GDM1 (cell line): ENCODE results near the gene AADACL2.
"Not testable (repeated sequence)": the region's sequence is repeated elsewhere in the genome, so short reads cannot be mapped to it uniquely, and the experiment has no call there.

Experiments
- DNase-seq: peaks from one replicate; lab custom pipeline; 2025; lab: John Stamatoyannopoulos, UW

AADACL2 gene

DNA sequence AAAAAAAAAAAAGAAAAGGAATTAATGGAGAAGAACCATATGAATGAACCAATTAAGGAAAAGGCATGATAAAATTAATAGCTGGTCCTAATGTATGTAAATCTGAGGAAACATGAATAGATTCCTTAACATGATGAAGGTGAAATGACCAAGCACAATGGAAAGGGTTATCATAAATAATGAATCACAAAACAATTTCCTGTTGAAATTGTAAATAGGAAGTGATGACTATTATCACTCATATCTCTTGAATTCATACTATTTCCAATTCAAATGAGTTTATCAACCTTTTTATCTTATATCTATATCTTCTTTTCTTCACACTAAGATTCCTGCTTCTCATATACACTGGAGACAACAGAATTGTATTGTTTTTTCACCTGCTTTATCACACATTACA lies 32.0 kb downstream of the AADACL2 start:
- no peak for DNase-seq

DNA sequence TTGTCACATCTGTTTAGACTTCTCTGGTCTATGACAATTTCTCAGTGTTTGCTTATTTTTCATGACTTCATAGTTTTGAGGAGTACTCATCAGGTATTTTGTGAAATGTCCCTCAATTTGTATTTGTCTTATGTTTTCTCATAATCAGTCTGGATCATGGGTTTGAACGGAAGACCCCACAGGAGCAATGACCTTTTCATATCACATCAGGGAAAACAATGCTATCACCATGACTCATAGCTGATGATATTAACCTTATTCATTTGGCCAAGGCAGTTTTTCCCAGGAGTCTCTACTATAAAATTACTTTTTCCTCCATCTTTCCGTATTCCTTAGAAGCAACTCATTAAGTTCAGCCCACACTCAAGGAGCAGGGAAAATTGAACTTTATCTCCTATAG lies 32.7 kb downstream of the AADACL2 start:
- DNase-seq, result no peak

DNA sequence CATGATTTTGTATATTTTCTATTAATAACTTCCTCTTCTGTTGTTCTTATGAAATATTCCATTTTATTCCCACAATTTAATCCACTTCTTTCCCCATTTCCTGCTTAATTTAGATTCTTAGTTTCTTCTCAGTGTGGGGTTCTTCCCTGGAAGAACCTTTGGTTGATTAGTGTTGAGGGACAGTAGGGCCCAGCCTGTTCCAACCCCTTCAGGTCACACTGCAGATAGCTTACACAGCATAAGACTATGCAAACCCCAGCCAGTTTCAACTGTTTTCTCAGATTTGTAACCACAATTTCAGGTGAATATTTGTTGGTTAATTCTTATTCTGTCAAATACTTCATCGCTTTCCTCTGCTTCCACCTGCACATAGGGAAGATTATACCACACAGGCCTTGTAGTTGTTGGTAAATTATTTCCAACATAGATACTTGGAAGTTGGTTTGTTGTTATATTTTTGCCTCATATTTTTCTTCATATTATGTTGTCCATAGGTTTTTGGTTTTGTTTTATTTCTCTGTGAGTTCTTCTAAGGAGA lies 34.7 kb downstream of the AADACL2 start:
- DNase-seq, result no peak

GRCh38 chr3:151769175-151769574 lies 35.4 kb downstream of the AADACL2 start:
- no peak for DNase-seq

- no peak for DNase-seq
These were observed 37.2 kb downstream of the AADACL2 start for GRCh38 chr3:151770956-151771355.

DNA sequence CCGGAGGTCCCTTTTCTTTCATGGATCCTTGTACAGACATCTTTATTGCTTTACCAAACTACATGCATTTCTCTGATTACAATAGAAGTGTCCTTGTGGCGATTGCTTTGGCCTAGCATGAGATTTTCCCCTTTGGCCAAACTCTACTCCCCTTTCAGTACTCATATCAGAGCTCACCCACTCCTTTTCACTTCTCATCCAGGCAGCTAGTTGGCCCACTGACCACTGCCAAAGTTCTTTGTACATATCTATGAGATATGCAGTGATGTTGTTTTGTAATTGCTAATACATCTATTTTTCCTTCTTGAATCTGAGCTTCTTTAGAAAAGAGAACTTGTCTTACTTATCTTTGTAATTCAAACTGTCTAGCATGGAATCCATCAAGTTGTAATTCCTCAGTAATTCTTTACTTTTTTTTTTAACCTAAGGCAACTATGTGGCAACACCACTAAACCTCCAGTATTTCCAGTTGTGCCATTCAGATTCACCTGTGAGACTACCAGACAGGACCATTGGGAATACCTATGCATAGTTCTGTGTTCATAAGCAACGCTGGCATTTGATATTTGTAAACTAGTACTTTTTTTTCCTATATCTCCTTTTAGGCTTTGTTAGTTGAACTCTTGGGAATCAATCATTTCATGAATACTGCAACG lies 39.2 kb downstream of the AADACL2 start:
- DNase-seq, result no peak

DNA sequence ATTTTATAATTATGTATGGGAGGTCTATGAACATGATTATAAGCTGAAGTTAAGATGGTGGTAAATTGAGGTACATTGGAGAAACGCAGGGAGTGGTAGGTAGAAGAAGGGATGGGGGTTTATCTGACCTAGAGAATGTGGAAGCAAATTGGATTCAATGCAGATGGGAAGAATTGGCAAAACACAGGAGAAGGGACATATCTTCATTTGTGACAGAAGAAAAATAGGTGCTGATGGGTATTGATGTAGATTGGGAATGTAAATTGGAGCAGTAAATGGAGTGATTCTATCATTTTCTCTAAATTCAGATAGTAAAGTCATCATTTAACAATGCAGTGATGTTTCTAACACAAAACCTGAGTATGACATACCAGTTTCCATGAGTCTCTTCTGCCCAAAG lies 40.5 kb downstream of the AADACL2 start:
- DNase-seq, result no peak

- no peak for DNase-seq
These were observed 41.2 kb downstream of the AADACL2 start for GRCh38 chr3:151774910-151775309.

DNA sequence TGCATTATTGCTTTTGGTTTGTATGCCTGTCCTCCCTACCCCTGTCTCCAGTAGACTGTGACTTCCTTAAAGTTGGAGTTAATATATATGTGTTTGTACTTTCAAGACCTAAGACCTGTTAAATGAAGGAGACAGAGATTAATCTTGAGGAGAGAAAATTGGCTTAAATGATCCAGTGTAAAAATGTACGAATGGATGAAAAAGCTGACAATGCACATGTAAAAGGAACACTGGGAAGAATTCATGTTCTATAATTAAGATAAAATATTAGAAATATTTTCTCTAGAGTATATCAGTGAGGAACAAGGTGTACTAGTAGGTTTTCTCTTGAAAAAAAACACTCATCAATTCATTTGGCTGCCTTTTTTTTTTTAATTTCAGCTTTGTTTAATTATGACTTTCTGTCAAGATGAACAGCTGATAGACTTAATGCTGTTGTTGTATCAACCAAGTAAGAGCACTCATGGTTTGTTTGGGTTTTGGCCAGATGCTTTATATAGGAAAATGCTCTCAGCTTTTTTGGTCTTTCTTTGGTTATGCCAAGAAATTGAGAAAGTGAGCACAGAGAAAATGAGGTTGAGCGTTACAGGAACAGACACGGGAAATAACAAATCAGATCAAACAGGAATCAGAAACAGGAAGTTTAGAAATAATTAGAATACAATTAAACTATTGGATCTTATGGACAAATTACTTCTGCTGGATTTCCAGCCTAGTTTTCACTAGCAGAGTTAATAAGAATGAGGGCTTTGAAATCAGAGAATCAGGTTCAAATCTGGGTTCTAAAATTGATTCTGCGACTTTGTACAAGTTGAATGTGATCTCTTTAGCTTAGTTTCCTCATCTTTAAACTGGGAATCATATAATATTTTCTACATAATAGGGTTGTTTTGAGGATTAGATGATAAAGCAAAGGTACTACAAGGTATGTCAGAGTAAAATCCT lies 41.9 kb downstream of the AADACL2 start:
- DNase-seq, result no peak

GRCh38 chr3:151776259-151776740 lies 42.6 kb downstream of the AADACL2 start:
- no peak for DNase-seq

DNA sequence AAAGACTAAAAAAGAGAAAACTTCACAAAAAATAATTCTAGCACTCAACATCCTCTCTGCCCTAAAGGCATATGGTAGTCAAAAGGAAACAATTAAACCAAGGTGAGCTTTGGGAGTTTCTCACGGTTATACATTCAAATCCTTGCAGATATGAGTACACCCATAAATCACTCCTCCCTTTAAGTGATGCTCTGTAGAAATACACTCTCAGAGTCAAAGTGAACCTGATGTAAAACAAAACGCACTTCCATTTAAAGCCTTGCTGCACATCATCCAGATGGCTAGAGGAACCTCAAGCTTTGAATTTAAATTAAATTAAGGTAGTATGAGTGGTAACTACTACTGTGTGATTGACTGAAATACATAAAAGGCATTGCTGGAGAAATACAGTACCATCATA lies 44.2 kb downstream of the AADACL2 start:
- DNase-seq, result no peak

GRCh38 chr3:151787626-151788025 lies 53.9 kb downstream of the AADACL2 start:
- no peak for DNase-seq

DNA sequence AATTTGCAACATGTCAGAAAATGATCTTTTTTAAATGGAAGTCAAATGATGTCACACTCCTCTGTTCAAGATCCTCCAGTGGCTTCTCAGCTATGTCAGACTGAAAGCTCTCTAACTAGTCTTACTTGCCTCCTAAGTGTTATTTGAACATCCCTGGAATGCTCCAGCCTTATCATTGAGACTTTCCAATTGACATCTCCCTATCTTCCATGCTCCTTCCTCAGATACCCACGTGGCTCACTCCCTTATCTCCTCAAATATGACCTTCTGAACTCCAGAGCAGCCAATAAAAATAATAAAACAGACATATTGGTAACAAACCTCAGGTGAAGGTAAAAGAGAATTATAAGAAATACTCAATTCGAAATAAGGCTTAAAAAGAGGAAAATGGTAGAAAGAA lies 54.7 kb downstream of the AADACL2 start:
- no peak for DNase-seq

DNA sequence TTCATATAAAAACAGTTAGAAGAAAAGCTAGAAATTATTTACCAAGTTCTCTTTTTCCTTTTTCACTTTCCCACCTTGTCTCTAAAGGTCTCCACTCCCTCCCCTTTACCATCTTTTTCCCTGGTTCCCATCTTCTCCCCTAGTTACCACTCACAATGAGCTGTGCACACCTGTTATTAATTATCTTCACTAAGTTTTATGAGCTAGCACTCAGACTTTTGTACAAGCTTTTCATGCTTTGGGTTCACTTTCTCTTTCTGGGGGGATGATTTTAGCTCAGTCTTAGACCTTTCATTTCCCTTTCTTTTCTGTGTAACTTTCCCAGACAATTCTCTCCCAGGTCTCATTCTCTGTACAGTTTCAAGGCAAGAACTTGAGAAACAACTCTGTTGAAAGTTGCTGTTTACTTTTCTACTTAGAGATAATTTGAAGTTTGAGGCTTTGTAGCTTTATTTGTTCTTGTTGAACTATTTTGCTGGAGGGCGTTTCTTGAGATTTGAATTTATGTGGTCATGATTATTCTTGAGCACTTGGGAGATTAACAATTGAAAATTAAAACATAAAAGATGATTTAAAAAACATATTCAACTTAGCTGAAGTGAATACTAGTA lies 56.2 kb downstream of the AADACL2 start:
- no peak for DNase-seq

GRCh38 chr3:151790763-151791162 lies 57.0 kb downstream of the AADACL2 start:
- DNase-seq, result not testable (repeated sequence)

- DNase-seq, result no peak
These were observed 58.7 kb downstream of the AADACL2 start for GRCh38 chr3:151792411-151792810.

DNA sequence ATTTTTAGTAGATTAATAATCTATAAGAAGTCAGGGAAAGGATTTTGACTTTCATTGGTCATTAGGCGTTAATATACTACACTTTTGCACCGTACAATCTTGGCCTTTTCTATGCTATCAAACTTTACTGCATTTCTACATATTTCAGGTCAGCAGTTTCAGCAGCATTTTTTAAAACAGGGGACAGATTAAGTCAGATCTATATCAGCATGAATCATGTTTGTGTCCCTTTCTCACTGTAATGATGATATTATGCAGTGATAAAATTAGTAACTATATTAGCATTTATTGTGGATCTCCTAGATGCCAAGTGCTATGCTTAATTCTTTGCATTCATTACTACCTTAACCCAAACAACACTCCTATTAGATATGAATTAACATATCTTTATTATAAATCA lies 59.9 kb downstream of the AADACL2 start:
- no peak for DNase-seq

- DNase-seq, result no peak
These were observed 60.4 kb downstream of the AADACL2 start for GRCh38 chr3:151794080-151794479.

GRCh38 chr3:151795276-151795675 lies 61.5 kb downstream of the AADACL2 start:
- no peak for DNase-seq

GRCh38 chr3:151796105-151796680 lies 62.5 kb downstream of the AADACL2 start:
- no peak for DNase-seq

DNA sequence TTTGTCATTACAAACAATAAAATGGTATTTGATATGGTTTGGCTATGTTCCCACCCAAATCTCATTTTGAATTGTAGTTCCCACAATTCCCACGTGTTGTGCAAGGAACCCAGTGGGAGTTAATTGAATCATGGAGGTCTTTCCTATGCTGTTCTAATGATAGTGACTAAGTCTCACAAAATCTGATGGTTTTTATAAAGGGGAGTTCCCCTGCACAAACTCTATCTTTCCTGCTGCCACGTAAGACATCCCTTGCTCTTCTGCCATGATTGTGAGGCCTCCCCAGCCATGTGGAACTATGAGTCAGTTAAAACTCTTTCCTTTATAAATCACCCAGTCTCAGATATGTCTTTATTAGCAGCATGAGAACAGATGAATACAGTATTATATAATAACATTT lies 64.7 kb downstream of the AADACL2 start:
- DNase-seq, result no peak

DNA sequence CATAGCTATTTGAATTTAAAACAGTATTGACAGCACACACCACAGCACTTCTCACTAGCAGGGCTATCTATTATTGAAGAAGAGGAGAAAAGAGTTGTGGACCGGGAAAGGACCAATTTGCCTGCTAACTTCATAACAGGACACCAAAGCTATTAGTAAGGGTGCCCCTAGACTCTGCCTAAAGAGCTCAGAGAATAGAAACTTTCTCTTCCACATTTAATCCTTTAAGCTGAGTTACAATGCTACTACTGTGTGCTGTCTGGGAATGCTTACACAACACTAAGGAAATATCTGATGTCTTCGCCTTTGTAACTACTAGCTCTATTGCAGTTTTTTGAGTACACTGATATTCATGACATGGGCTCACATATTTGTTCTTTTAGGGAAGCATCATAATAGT lies 66.7 kb downstream of the AADACL2 start:
- no peak for DNase-seq
